Small intestine (tissue), 7 donors: ENCODE measurements around the gene TM7SF3. TPM values are rescaled to one million over a fixed set of nuclear protein-coding genes. Genes with fewer than 3 reads are reported as not detected.

ENCODE experiments used
- DNase-seq, 2 donors: peaks; one replicate each; pipeline versions ENCODE4 v3.0.0 to v3.0.0-alpha.2; 2013
- FAIRE-seq: peaks from 2 replicates; lab custom pipeline; 2012; peaks lifted over from hg19 to GRCh38; lab: Jason Lieb, UNC
- H3K27ac ChIP-seq, 3 donors: one replicate each; pipeline ENCODE4 v1.5.1; 2013; ENCODE audit warnings: low read length in 2 of 3, mild to moderate bottlenecking in 2 of 3, control low read depth in 1 of 3, inconsistent platforms in 1 of 3, low read depth in 1 of 3, moderate library complexity in 1 of 3
- H3K27me3 ChIP-seq, 3 donors: one replicate each; pipeline ENCODE4 v1.6.1; 2013; ENCODE audit warnings: low read length in 3 of 3, inconsistent platforms in 1 of 3; ENCODE audit not compliant: control insufficient read depth in 3 of 3, insufficient read depth in 3 of 3
- H3K36me3 ChIP-seq, 3 donors: one replicate each; pipeline ENCODE4 v1.6.1; 2013; ENCODE audit warnings: low read length in 3 of 3, inconsistent platforms in 1 of 3, low read depth in 1 of 3, mild to moderate bottlenecking in 1 of 3, moderate library complexity in 1 of 3; ENCODE audit not compliant: control insufficient read depth in 3 of 3, insufficient read depth in 2 of 3
- H3K4me1 ChIP-seq, 3 donors: one replicate each; pipeline ENCODE4 v1.6.1; 2013; ENCODE audit warnings: low read length in 2 of 3, inconsistent platforms in 1 of 3, low read depth in 1 of 3, mild to moderate bottlenecking in 1 of 3, moderate library complexity in 1 of 3; ENCODE audit not compliant: control insufficient read depth in 3 of 3, insufficient read depth in 2 of 3
- H3K4me3 ChIP-seq, 3 donors: one replicate each; pipeline ENCODE4 v1.5.1; 2013; ENCODE audit warnings: low read length in 3 of 3, control low read depth in 1 of 3, inconsistent platforms in 1 of 3, low read depth in 1 of 3, mild to moderate bottlenecking in 1 of 3, moderate library complexity in 1 of 3
- H3K9me3 ChIP-seq, 2 donors: one replicate each; pipeline ENCODE4 v1.6.1; 2013; ENCODE audit warnings: low read depth in 1 of 2, low read length in 1 of 2; ENCODE audit not compliant: control insufficient read depth in 2 of 2, insufficient read depth in 1 of 2
- WGBS, 3 donors: extraction: QIAGEN DNeasy Blood & Tissue Kit; methylation state at CpG; one replicate each; pipeline ENCODE4 v1.1.7; 2013; 5-methylcytosine and 5-hydroxymethylcytosine counted together
- polyA plus RNA-seq, 4 donors: library from polyadenylated mRNA; stranded (reverse) in 3 of 4; unstranded in 1 of 4; fragments of 200-250 nt in 3 of 4; fragments of 120-200 nt in 1 of 4; gene quantifications; one replicate each; pipeline versions ENCODE4 v1.2.1 to v1.2.3, GENCODE V29; 2013
- donor health status: healthy with polysubstance abuse.
- donor health status: control.
- donor health status: control.
- donor health status: Bipolar disorder and iron deficiency.
- donor health status: healthy.

Gene TM7SF3
- polyA plus RNA-seq, 4 donors, result 9.2 to 65.7 (median 30.7) TPM

DNA sequence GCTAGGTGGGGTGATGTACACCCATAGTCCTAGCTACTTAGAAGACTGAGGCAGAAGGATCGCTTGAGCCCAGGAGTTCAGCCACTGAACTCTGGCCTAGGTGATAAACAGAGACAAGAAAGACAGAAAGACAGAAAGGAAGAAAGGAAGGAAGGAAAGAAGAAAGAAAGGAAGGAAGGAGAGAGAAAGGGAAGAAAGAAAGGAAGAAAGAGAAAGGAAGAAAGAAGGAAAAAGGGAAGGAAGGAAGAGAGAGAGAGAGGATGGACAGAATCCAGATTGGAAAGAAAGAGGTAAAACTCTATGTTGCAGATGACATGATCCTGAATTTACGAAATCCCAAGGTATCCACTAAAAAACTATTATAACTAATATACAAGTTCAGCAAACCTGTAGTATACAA lies 84.6 kb downstream of the TM7SF3 start:
- H3K9me3 ChIP-seq, result no peaks in the 10 kb centered on the region
- H3K36me3 ChIP-seq, result peaks cover 3 to 21% (median 5%) of the 10 kb centered on the region in 3 donors
- no peak for FAIRE-seq
- H3K27me3 ChIP-seq, result no peaks in the 10 kb centered on the region
- H3K4me3 ChIP-seq, result no peak overlapping the region
- DNase-seq, result no peak
- 97 to 99% (median 97%) methylated on average over 2 of the region's 2 CpGs for WGBS, 3 donors
- H3K27ac ChIP-seq, result no peak overlapping the region
- no peaks in the 10 kb centered on the region for H3K4me1 ChIP-seq

DNA sequence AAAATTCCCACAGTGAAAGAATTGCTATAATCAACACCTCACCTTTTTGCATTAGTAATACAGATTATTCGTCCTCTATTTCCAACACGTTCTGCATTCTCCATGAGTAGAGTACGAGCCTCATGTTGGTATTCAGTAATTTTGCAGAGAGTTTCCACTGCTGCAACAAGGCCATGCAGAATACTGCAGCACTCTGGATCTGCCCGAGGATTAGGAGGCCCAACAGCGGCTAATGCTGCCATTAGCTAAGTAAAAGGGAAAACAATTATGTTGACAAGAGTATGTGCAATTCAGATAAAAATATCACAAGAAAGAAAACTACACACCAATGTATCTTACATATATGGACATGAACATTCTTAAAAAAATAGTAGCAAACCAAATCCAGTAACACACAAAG lies 85.5 kb downstream of the TM7SF3 start:
- FAIRE-seq, result no peak
- H3K4me1 ChIP-seq, result no peaks in the 10 kb centered on the region
- no peaks in the 10 kb centered on the region for H3K9me3 ChIP-seq
- no peak overlapping the region for H3K27ac ChIP-seq
- H3K36me3 ChIP-seq, result peaks cover 3 to 22% (median 8%) of the 10 kb centered on the region in 3 donors
- no peak overlapping the region for H3K4me3 ChIP-seq
- 94 to 98% (median 97%) methylated on average over 5 of the region's 5 CpGs for WGBS, 3 donors
- no peak for DNase-seq
- no peaks in the 10 kb centered on the region for H3K27me3 ChIP-seq

Other genes with a start within 250 kb of the TM7SF3 start
- 1 to 10 TPM; 2.2 to 9.2 (median 4.4) TPM for gene ITPR2, start 181.2 kb downstream of the TM7SF3 start, polyA plus RNA-seq
- gene INTS13, start 76.4 kb downstream of the TM7SF3 start, polyA plus RNA-seq, result 10 to 100 TPM; 14.6 to 19.4 (median 17.9) TPM
- gene FGFR1OP2, start 75.9 kb downstream of the TM7SF3 start, polyA plus RNA-seq, result 10 to 100 TPM; 21.7 to 44.2 (median 24.5) TPM
- 10 to 100 TPM; 20.5 to 31.5 (median 23.2) TPM for gene MED21, start 8.2 kb upstream of the TM7SF3 start, polyA plus RNA-seq
- gene C12orf71, start 68.2 kb upstream of the TM7SF3 start, polyA plus RNA-seq, result under 1 TPM in 1 of 4 donors, not detected in 3; 0.19 TPM
- 10 to 100 TPM in 2 of 4 donors, 1 to 10 TPM in 2; 5.8 to 23.8 (median 10.6) TPM for gene STK38L, start 229.9 kb upstream of the TM7SF3 start, polyA plus RNA-seq